Lung (tissue), 12 donors: ENCODE data around the gene LGR4. TPM values are rescaled to one million over a fixed set of nuclear protein-coding genes. Genes with fewer than 3 reads are reported as not detected.

Source experiments
- ATAC-seq: fragments of 200-7000 bp; cut with Tn5 transposase; one replicate; pipeline ENCODE4 v1.9.1; 2020; ENCODE audit warnings: moderate number of reproducible peaks; ENCODE audit not compliant: insufficient read depth, low FRiP score
- DNase-seq, 3 donors: peaks; one replicate each; pipeline ENCODE4 v3.0.0-alpha.2; 2013 to 2017
- H3K27ac ChIP-seq, 2 donors: one replicate each; pipeline ENCODE4 v1.5.1; 2013; ENCODE audit warnings: mild to moderate bottlenecking in 2 of 2, moderate library complexity in 2 of 2, control low read depth in 1 of 2, inconsistent platforms in 1 of 2, low read depth in 1 of 2, low read length in 1 of 2
- H3K27me3 ChIP-seq, 3 donors: one replicate each; pipeline ENCODE4 v1.5.1; 2013; ENCODE audit warnings: low read length in 2 of 3; ENCODE audit not compliant: control insufficient read depth in 3 of 3, insufficient read depth in 3 of 3
- H3K36me3 ChIP-seq, 4 donors: one replicate each; pipeline ENCODE4 v1.5.1; 2013; ENCODE audit warnings: low read length in 4 of 4, mild to moderate bottlenecking in 1 of 4, moderate library complexity in 1 of 4; ENCODE audit not compliant: control insufficient read depth in 4 of 4, insufficient read depth in 4 of 4
- H3K4me1 ChIP-seq, 5 donors: one replicate each; pipeline ENCODE4 v1.5.1; 2013; ENCODE audit warnings: low read length in 5 of 5, mild to moderate bottlenecking in 2 of 5, moderate library complexity in 1 of 5; ENCODE audit not compliant: control insufficient read depth in 5 of 5, insufficient read depth in 5 of 5
- H3K4me3 ChIP-seq: one replicate; pipeline ENCODE4 v1.5.1; 2013; ENCODE audit warnings: mild to moderate bottlenecking, control low read depth, moderate library complexity
- H3K9ac ChIP-seq, 2 donors: one replicate each; pipeline ENCODE4 v1.5.1; 2013; ENCODE audit warnings: low read length in 2 of 2, control low read depth in 1 of 2; ENCODE audit not compliant: insufficient read depth in 1 of 2
- H3K9me3 ChIP-seq, 4 donors: one replicate each; pipeline ENCODE4 v1.5.1; 2013; ENCODE audit warnings: low read length in 3 of 4, mild to moderate bottlenecking in 1 of 4, moderate library complexity in 1 of 4; ENCODE audit not compliant: control insufficient read depth in 4 of 4, insufficient read depth in 3 of 4
- whole genome bisulfite sequencing, 2 donors: extraction: QIAGEN DNeasy Blood & Tissue Kit; methylation state at CpG; one replicate each; pipeline ENCODE4 v1.1.7; 2013; 5-methylcytosine and 5-hydroxymethylcytosine counted together
- polyA plus RNA-seq, 2 donors: library from polyadenylated mRNA; stranded (reverse); fragments of 200-250 nt; gene quantifications; one replicate each; pipeline ENCODE4 v1.2.1, GENCODE V29; 2013
- total RNA-seq, 2 donors: library from RNA; depleted of rRNA in 1 of 2; stranded (reverse); fragments of >200 nt in 1 of 2; gene quantifications; one replicate each; pipeline ENCODE4 v1.2.1, GENCODE V29; 2014 to 2021
- TF ChIP-seq, protein P1 (sequence below): IDR thresholded peaks from 2 replicates; pipeline ENCODE4 v1.5.1; 2012; ENCODE audit warnings: mild to moderate bottlenecking; ENCODE audit errors: control extremely low read depth, extremely low read depth
- donor health status: control.
- donor health status: control.
- donor health status: Bipolar disorder and iron deficiency.
- donor health status: healthy.
- donor health status: DM: yes; HTN: yes; CAD: no.

Gene LGR4
- total and polyA plus RNA-seq, 4 donors: 2.2 to 29.2 (median 3.7) TPM

DNA sequence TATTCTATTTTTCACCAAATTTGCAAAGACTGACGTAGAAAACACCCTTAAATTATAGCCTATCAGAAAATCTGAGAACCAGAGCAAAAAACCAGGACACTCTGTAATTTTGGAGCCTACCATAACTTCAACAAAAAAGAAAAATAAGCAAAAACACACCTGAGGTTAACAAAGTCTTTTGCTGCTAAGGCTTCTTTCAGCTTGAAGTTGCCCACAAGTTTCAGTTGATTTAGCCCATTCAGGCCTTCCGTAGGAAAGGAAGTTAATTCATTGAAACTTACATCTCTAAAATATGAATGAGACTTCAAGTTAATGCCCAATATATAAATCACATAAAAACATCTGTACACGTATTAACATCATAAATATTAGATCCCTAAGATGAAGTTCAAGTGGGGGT, 99.2 kb downstream of the LGR4 start:
- peaks cover 0 to 10% (median 0%) of the 10 kb centered on the region in 5 donors for H3K4me1 ChIP-seq
- no peak overlapping the region for H3K27ac ChIP-seq
- peaks cover 0 to 22% (median 0%) of the 10 kb centered on the region in 3 donors for H3K27me3 ChIP-seq
- no peak for DNase-seq
- 90 to 92% methylated on average over 3 of the region's 3 CpGs for WGBS, 2 donors
- TF ChIP-seq, protein P1, sequence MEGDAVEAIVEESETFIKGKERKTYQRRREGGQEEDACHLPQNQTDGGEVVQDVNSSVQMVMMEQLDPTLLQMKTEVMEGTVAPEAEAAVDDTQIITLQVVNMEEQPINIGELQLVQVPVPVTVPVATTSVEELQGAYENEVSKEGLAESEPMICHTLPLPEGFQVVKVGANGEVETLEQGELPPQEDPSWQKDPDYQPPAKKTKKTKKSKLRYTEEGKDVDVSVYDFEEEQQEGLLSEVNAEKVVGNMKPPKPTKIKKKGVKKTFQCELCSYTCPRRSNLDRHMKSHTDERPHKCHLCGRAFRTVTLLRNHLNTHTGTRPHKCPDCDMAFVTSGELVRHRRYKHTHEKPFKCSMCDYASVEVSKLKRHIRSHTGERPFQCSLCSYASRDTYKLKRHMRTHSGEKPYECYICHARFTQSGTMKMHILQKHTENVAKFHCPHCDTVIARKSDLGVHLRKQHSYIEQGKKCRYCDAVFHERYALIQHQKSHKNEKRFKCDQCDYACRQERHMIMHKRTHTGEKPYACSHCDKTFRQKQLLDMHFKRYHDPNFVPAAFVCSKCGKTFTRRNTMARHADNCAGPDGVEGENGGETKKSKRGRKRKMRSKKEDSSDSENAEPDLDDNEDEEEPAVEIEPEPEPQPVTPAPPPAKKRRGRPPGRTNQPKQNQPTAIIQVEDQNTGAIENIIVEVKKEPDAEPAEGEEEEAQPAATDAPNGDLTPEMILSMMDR: no peak
- no peak overlapping the region for H3K4me3 ChIP-seq
- ATAC-seq: no peak
- H3K9ac ChIP-seq: no peak overlapping the region
- H3K36me3 ChIP-seq: peaks cover 0 to 11% (median 4%) of the 10 kb centered on the region in 4 donors
- H3K9me3 ChIP-seq: no peaks in the 10 kb centered on the region

DNA sequence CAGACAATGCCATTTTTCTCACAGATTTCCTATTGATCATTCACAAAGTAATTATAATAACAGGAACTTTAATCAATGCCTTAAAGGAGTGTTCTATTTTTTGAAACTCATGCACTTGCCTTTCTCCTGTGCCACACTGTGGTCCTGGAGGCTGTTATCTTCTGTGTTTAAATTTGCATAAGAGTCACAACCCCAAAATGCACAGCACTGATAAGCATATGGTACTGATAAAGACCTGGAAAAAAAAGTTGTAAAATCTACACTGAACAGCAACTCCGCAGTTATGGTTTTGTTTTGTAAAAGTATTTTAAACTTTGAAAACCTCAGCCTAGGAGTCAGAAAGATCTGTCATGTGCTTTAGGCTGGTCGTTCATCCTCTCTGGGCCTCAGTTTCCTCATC, 100.4 kb downstream of the LGR4 start:
- DNase-seq: no peak
- H3K9ac ChIP-seq: no peak overlapping the region
- TF ChIP-seq, protein P1: no peak
- H3K4me3 ChIP-seq: no peak overlapping the region
- H3K36me3 ChIP-seq: peaks cover 2 to 19% (median 8%) of the 10 kb centered on the region in 4 donors
- 87 to 91% methylated on average over 2 of the region's 2 CpGs for WGBS, 2 donors
- ATAC-seq: no peak
- peaks cover 0 to 10% (median 0%) of the 10 kb centered on the region in 5 donors for H3K4me1 ChIP-seq
- H3K27me3 ChIP-seq: peaks cover 0 to 32% (median 0%) of the 10 kb centered on the region in 3 donors
- H3K27ac ChIP-seq: no peak overlapping the region
- no peaks in the 10 kb centered on the region for H3K9me3 ChIP-seq

DNA sequence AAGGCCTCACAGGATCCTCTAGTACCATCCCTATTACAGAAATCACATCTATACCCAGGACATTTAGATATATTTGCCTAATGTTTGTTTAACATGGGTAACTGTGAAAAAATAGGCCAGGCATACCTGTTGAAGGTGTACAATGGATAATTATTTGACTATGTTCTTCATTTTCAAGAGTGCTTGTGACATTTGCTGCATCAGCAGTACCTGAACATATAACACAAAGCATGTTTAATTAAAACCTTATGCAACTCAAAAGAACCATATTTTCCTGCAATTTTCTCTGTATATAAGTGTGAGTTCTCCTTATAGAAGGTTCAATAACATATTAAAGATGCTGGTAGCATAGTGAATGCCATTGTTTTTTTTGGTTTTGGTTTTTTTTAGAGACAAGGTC, 101.1 kb downstream of the LGR4 start:
- Histone ChIP-seq H3K9me3 (no peaks in the 10 kb centered on the region), H3K27me3 (peaks cover 0 to 27% (median 0%) of the 10 kb centered on the region in 3 donors), H3K36me3 (peaks cover 2 to 19% (median 8%) of the 10 kb centered on the region in 4 donors), H3K4me1 (peaks cover 0 to 10% (median 0%) of the 10 kb centered on the region in 5 donors), H3K27ac (no peak overlapping the region), H3K9ac (no peak overlapping the region), H3K4me3 (no peak overlapping the region)
- TF ChIP-seq, protein P1: no peak
- ATAC-seq: no peak
- DNase-seq: no peak

DNA sequence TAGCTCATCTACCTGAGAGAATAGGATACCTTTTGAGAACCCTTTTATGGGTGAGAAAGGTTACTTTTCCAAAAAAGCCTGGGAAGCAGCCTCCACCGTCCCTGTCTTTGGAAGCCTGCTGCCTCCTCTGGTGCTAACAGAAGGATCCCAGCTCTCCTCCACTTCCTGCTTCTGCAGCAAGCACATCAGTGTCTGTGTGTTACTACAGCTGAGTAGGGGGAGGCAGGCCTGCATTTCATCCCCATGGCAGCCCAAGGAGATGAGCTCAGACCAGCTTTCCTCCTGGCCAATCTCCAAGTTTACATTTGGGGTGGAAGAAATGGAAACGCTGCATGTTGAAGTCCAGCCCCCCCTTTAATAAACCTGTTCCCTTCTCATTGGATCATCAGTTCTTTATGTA, 102.2 kb downstream of the LGR4 start:
- Histone ChIP-seq H3K27ac (no peak overlapping the region), H3K9me3 (no peaks in the 10 kb centered on the region), H3K4me3 (no peak overlapping the region), H3K4me1 (peaks cover 0 to 10% (median 0%) of the 10 kb centered on the region in 5 donors), H3K36me3 (peaks cover 2 to 19% (median 8%) of the 10 kb centered on the region in 4 donors), H3K27me3 (peaks cover 0 to 25% (median 0%) of the 10 kb centered on the region in 3 donors), H3K9ac (no peak overlapping the region)
- TF ChIP-seq, protein P1: no peak
- DNase-seq (peak; percentile 84 to 89 (median 89)), ATAC-seq (no peak)
- WGBS, 2 donors: 54 to 78% methylated on average over 2 of the region's 2 CpGs
